Loucy (cell line): Measurements from ENCODE around the gene GRAMD4.

Experiments used
- H2AFZ ChIP-seq: fragments of 200-600 bp; sonication (generic); 2 replicates; pipeline ENCODE4 v1.6.0; 2016; ENCODE audit warnings: antibody characterized with exemption, mild to moderate bottlenecking, low read length, moderate library complexity
- H3F3A ChIP-seq: fragments of 200-600 bp; 2 replicates; pipeline ENCODE4 v1.6.0; 2016; ENCODE audit warnings: antibody characterized with exemption, low read depth, mild to moderate bottlenecking
- H3K27me3 ChIP-seq: fragments of 200-600 bp; sonication (generic); 2 replicates; pipeline ENCODE4 v1.6.1; 2014; ENCODE audit warnings: low read length, mild to moderate bottlenecking; ENCODE audit not compliant: insufficient read depth, poor library complexity, severe bottlenecking
- H3K36me3 ChIP-seq: fragments of 200-600 bp; sonication (generic); 2 replicates; pipeline ENCODE4 v1.6.1; 2016; ENCODE audit warnings: low read length; ENCODE audit not compliant: insufficient read depth
- H3K4me1 ChIP-seq: fragments of 200-600 bp; sonication (generic); 2 replicates; pipeline ENCODE4 v1.5.1; 2014; ENCODE audit warnings: low read length, mild to moderate bottlenecking; ENCODE audit not compliant: insufficient read depth, poor library complexity, severe bottlenecking
- H3K4me2 ChIP-seq: fragments of 200-600 bp; sonication (generic); 2 replicates; pipeline ENCODE4 v1.6.0; 2014; ENCODE audit warnings: antibody characterized with exemption, low read length, low read depth, mild to moderate bottlenecking; ENCODE audit not compliant: poor library complexity, severe bottlenecking
- H3K4me3 ChIP-seq: fragments of 200-600 bp; sonication (generic); 2 replicates; pipeline ENCODE4 v1.5.1; 2014; ENCODE audit warnings: low read length, mild to moderate bottlenecking, mixed read lengths; ENCODE audit not compliant: poor library complexity, severe bottlenecking
- H3K79me2 ChIP-seq: fragments of 200-600 bp; sonication (generic); 2 replicates; pipeline ENCODE4 v1.6.1; 2014; ENCODE audit warnings: low read length; ENCODE audit not compliant: insufficient read depth
- H3K9ac ChIP-seq: fragments of 200-600 bp; sonication (generic); 2 replicates; pipeline ENCODE4 v1.6.0; 2014; ENCODE audit warnings: mild to moderate bottlenecking, low read depth, low read length, moderate library complexity; ENCODE audit not compliant: poor library complexity, severe bottlenecking
- H3K9me2 ChIP-seq: fragments of 200-600 bp; sonication (generic); replicated peaks from 2 replicates; pipeline ENCODE4 v1.6.1; 2016; ENCODE audit warnings: low read depth, low read length, mixed read lengths
- H3K9me3 ChIP-seq: fragments of 200-600 bp; sonication (generic); 2 replicates; pipeline ENCODE4 v1.6.1; 2014; ENCODE audit warnings: mild to moderate bottlenecking, antibody characterized with exemption, low read length, low read depth; ENCODE audit not compliant: insufficient read depth
- H4K20me1 ChIP-seq: fragments of 200-600 bp; sonication (generic); 2 replicates; pipeline ENCODE4 v1.6.0; 2014; ENCODE audit warnings: antibody characterized with exemption, low read length, mild to moderate bottlenecking; ENCODE audit not compliant: insufficient read depth, poor library complexity, severe bottlenecking
- CTCF ChIP-seq: fragments of 200-600 bp; sonication (generic); conservative IDR thresholded peaks from 2 replicates; pipeline ENCODE4 v1.5.1; 2014; ENCODE audit warnings: mild to moderate bottlenecking, antibody characterized with exemption, low read length
- EZH2phosphoT487 ChIP-seq: fragments of 200-600 bp; IDR thresholded peaks from 2 replicates; pipeline ENCODE4 v1.6.1; 2018; ENCODE audit warnings: antibody characterized with exemption, mild to moderate bottlenecking, moderate library complexity, borderline replicate concordance

GRAMD4 gene

GRCh38 chr22:46710806-46711205 lies 90.6 kb downstream of the GRAMD4 start:
- Histone ChIP-seq H4K20me1 (no peaks in the 10 kb centered on the region), H3K36me3 (peaks cover 68% of the 10 kb centered on the region; the same call in 1 of the 2 replicates)

GRCh38 chr22:46712288-46712687 lies 92.1 kb downstream of the GRAMD4 start:
- H3K4me3 ChIP-seq: no peak overlapping the region
- no peaks in the 10 kb centered on the region for H4K20me1 ChIP-seq
- H3F3A ChIP-seq: no peaks in the 10 kb centered on the region
- H3K79me2 ChIP-seq: no peaks in the 10 kb centered on the region; the same call in 1 of the 2 replicates
- no peak overlapping the region for H3K9ac ChIP-seq
- H3K27me3 ChIP-seq: no peaks in the 10 kb centered on the region
- H3K9me3 ChIP-seq: no peaks in the 10 kb centered on the region
- H3K36me3 ChIP-seq: peaks cover 59% of the 10 kb centered on the region; the same call in 1 of the 2 replicates
- no peaks in the 10 kb centered on the region for H3K9me2 ChIP-seq
- H3K4me2 ChIP-seq: no peak overlapping the region
- H2AFZ ChIP-seq: no peak overlapping the region
- no peak for TF ChIP-seq CTCF
- no peak for TF ChIP-seq EZH2phosphoT487
- H3K4me1 ChIP-seq: no peaks in the 10 kb centered on the region

More at GRCh38 chr22:46710806-46711205, 90.6 kb downstream of the GRAMD4 start:
- Histone ChIP-seq H3K4me2 (no peak overlapping the region), H3K4me3 (no peak overlapping the region), H3K4me1 (no peaks in the 10 kb centered on the region), H3K79me2 (no peaks in the 10 kb centered on the region; the same call in 1 of the 2 replicates), H3K9me3 (no peaks in the 10 kb centered on the region), H3K27me3 (no peaks in the 10 kb centered on the region), H3K9ac (no peak overlapping the region), H3K9me2 (no peaks in the 10 kb centered on the region), H2AFZ (no peak overlapping the region), H3F3A (no peaks in the 10 kb centered on the region)
- TF ChIP-seq EZH2phosphoT487 (no peak), CTCF (no peak)

DNA sequence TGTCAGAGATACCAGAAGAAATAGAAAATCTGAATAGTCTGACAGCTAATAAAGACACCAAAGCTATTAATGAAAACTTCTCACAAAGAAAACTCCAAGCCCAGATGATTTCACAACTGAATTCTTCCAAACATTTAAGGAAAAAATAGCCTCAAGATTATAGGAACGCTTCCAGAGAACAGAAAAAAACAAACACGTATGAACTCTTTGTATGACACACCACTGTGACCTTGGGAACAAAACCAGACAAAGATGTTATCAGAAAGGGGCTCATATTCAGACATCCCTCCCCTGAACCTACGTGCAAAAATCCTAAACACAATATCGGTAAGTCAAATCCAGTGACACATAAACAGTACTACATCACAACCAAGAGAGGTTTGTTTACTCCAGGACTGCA lies 94.4 kb downstream of the GRAMD4 start:
- TF ChIP-seq CTCF (no peak), EZH2phosphoT487 (no peak)
- H3K4me3 ChIP-seq: no peak overlapping the region
- H3K9ac ChIP-seq: no peak overlapping the region
- no peaks in the 10 kb centered on the region for H3F3A ChIP-seq
- H3K27me3 ChIP-seq: no peaks in the 10 kb centered on the region
- H3K4me2 ChIP-seq: no peak overlapping the region
- peaks cover 59% of the 10 kb centered on the region; the same call in 1 of the 2 replicates for H3K36me3 ChIP-seq
- no peaks in the 10 kb centered on the region for H3K4me1 ChIP-seq
- no peak overlapping the region for H2AFZ ChIP-seq
- H3K79me2 ChIP-seq: no peaks in the 10 kb centered on the region; the same call in 1 of the 2 replicates
- H3K9me2 ChIP-seq: no peaks in the 10 kb centered on the region
- no peaks in the 10 kb centered on the region for H3K9me3 ChIP-seq
- H4K20me1 ChIP-seq: no peaks in the 10 kb centered on the region
